AG08395 (cell line): ENCODE data around the gene VEGFA.
A peak's percentile ranks its signal among the peaks of the same experiment; 100 is the strongest.

Source experiments
- DNase-seq: peaks from one replicate; pipeline ENCODE4 v3.0.0; 2012; ENCODE audit warnings: mixed read lengths, low spot score

The VEGFA gene

DNA sequence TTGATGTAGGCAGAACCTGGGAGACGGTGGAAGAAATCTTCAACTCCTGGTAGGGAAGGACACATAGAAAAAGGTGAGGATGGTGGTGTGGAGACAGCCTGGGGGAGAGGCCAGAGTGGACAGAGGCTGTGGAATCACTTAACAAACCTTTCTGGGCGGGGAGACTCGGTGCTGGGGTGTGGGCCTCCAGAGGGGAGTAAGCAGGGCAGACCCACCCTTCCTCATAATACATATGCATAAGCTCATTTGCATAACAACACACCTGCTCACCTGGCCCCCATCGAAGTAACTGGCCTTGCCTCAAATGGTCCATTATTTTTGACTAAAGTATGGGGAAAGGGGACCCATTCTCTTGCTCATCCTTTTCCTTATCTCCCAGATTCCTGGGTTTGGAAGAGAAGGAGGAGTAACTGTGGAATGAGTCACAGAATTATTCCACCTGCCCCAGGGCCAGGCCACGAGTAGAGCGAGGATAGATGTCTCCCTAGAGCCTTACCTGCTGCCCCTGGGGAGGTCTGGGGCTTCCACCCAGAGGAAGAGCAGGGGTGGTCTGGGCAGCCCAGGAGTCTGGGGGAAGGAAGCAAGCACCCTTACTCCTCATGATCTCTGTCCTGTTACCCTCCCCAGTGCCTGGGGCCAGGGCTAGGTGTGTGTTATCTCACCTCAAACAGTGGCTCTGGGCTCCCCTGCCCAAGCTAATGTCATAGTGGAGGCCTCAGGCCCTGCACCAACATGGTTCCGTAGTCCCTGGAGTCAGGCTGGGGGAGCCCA is 10.7 kb upstream of the VEGFA start:
- no peak for DNase-seq

DNA sequence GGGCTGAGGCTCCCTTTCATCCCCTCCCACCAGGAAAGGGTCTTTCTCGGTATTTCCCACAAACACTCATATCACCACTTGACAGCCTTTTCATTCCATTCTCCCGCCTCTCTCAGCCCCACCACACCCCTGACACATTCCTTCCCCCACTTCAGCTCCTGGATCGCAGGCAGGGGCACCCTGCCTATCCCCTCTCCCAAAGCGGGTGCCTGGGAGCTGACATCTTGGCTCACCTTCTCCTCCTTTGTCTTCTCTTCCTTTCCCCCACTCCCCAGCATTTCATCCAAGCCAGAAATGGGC is 10.2 kb upstream of the VEGFA start:
- DNase-seq = no peak

- no peak for DNase-seq
Observed at GRCh38 chr6:43760210-43761168, 9.5 kb upstream of the VEGFA start.

- no peak for DNase-seq
Observed at GRCh38 chr6:43761666-43762409, 8.2 kb upstream of the VEGFA start.

DNA sequence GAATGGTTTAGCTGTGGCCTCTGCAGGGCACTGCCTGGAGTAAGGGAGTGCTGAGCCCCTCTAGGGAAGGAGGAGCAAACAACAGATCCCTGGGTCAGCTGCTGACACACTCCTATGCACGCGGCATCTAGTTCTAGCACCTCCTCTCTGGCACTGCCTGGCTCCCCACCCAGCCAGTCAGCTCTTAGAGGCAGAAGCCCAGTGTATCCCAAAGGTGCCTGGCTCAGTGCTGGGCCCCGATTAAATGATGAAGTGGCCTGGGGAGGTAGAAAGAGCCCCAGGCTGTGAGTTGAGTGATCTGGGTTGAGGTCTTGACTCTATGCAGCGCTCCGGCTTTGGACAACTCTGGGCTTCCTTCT is 7.6 kb upstream of the VEGFA start:
- DNase-seq = no peak

DNA sequence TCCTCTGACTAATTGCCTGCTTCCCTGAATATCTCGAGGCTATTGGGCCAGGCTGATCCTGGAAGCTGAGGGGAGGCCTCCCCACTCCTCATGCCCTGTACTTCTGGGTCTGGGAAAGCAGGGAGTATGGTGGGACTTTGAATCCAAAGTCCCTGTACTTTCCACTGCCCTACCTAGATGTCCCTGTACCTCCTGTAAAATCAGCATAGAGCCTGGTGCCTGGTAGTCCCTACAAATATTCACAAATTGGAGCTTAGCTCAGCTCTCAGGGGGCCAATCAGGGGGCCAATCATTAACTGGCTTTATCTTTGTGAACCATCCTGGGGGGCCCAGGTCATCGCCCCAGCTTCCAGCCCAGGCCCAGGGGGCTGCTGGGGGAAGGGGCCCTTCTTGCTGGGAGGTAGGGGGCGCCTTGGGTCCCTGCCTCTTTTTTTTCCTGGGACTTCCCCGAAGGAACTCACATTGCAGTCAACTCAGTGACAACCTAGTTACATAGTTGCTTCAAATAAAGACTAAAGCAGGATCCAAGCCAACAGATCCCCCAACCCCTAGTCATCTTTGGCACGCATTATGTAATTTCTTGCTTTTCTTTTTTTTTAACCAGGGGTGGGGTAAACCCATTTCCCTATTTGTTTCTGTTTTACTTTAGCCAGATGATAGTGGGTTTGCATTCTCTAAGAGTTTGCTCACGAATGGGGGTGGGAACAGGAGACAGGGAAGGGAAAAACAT is 6.9 kb upstream of the VEGFA start:
- DNase-seq = no peak

- DNase-seq = no peak
Observed at GRCh38 chr6:43763812-43764522, 6.0 kb upstream of the VEGFA start.

- DNase-seq = no peak
Observed at GRCh38 chr6:43764772-43765171, 5.2 kb upstream of the VEGFA start.

DNA sequence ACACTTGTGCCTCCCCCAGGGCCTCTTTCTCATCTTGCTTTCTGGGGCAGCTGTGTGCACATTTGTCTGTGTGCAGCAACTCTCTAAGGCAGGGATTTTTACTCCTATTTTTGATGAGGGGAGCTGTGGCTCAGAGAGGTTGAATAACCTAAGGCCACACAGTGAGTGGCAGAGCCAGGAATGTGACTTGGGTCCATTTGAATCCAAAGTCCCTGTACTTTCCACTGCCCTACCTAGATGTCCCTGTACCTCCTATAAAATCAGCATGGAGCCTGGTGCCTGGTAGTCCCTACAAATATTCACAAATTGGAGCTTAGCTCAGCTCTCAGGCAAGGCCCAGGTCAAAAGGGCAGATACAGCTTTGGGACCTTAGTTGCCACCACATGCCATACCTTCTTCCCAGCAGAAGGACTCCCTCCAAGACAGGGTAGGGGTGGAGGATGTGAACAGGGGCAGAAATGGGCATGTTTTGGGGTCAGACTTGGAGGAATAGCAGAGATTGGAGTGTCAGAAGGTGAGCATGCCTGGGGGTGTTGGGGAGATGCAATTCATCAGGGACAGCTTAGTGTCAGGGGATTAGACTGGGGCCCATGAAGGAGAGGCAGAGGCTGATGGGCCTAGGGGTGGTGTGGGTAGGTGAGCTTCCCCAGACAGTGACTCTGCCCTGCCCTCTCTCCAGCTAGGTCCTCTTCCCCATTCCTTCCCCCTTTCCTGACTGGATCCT is 4.1 kb upstream of the VEGFA start:
- no peak for DNase-seq

DNA sequence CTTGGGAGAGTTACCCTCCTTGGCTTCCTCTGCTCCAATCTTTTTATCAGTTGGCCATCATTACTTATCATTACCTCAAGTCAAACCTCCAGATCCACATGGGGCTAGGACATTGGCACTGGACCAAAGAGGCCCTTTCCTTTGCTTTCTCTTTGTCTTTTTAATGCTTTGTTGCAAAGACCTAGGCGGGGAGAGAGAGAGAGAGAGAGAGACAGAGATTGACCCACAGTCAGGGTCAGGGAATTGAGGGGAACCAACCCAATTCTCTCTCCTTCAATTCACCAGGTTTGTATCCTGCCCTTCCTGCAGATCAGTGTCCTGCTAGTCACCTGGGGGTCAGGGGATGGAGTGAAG is 3.5 kb upstream of the VEGFA start:
- no peak for DNase-seq

GRCh38 chr6:43766964-43767461 is 3.0 kb upstream of the VEGFA start:
- DNase-seq = no peak

DNA sequence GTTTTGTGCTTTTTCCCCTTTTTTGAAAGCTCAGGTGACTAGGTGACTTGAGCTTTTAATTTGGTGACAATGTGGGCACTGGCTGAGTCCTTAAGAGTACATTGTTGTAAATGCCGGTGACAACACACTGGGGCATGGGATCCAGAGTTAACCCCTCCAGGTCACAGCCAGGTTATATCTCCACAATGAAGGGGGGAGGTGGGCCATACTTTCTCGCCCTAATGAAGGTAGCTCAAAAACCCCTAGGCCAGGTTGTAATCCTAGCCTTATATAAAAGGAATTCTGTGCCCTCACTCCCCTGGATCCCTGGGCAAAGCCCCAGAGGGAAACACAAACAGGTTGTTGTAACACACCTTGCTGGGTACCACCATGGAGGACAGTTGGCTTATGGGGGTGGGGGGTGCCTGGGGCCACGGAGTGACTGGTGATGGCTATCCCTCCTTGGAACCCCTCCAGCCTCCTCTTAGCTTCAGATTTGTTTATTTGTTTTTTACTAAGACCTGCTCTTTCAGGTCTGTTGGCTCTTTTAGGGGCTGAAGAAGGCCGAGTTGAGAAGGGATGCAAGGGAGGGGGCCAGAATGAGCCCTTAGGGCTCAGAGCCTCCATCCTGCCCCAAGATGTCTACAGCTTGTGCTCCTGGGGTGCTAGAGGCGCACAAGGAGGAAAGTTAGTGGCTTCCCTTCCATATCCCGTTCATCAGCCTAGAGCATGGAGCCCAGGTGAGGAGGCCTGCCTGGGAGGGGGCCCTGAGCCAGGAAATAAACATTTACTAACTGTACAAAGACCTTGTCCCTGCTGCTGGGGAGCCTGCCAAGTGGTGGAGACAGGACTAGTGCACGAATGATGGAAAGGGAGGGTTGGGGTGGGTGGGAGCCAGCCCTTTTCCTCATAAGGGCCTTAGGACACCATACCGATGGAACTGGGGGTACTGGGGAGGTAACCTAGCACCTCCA is 2.2 kb upstream of the VEGFA start:
- DNase-seq = no peak

DNA sequence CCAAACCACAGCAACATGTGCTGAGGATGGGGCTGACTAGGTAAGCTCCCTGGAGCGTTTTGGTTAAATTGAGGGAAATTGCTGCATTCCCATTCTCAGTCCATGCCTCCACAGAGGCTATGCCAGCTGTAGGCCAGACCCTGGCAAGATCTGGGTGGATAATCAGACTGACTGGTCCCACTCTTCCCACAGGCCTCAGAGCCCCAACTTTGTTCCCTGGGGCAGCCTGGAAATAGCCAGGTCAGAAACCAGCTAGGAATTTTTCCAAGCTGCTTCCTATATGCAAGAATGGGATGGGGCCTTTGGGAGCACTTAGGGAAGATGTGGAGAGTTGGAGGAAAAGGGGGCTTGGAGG is 1.5 kb upstream of the VEGFA start:
- DNase-seq = no peak

GRCh38 chr6:43768983-43769525 is 957 bp upstream of the VEGFA start:
- peak; percentile 75 for DNase-seq

- DNase-seq = peak; percentile 57
Observed at GRCh38 chr6:43770372-43771209, 580 bp downstream of the VEGFA start.

GRCh38 chr6:43771210-43771857 is 1.3 kb downstream of the VEGFA start:
- DNase-seq = peak; percentile 47

- peak; percentile 74 for DNase-seq
Observed at GRCh38 chr6:43771858-43772680, 2.1 kb downstream of the VEGFA start.
